Suprapubic skin (tissue), 4 donors: Measurements from ENCODE around the gene KIF5A. TPM values are rescaled to one million over a fixed set of nuclear protein-coding genes. Genes with fewer than 3 reads are reported as not detected.

Experiments used
- DNase-seq, 2 donors: peaks; one replicate each; pipeline ENCODE4 v3.0.0-alpha.2; 2019; ENCODE audit warnings: low spot score in 2 of 2
- H3K27ac ChIP-seq: fragments of 200-600 bp; sonication (generic); one replicate; pipeline ENCODE4 v1.5.1; 2019
- H3K27me3 ChIP-seq: fragments of 200-600 bp; sonication (generic); one replicate; pipeline ENCODE4 v1.5.1; 2019
- H3K36me3 ChIP-seq: fragments of 200-600 bp; sonication (generic); one replicate; pipeline ENCODE4 v1.5.1; 2019
- H3K4me1 ChIP-seq: fragments of 200-600 bp; sonication (generic); one replicate; pipeline ENCODE4 v1.5.1; 2019
- H3K4me3 ChIP-seq: fragments of 200-600 bp; sonication (generic); one replicate; pipeline ENCODE4 v1.5.1; 2019; ENCODE audit warnings: mild to moderate bottlenecking
- H3K9me3 ChIP-seq: fragments of 200-600 bp; sonication (generic); one replicate; pipeline ENCODE4 v1.5.1; 2019
- EP300 ChIP-seq: sonication (generic); formaldehyde crosslinking; IDR thresholded peaks from one replicate; pipeline ENCODE4 v1.6.1; 2017; ENCODE audit warnings: antibody characterized with exemption
- POLR2A ChIP-seq, 2 donors: fragments of 450-650 bp; IDR thresholded peaks; one replicate each; pipeline ENCODE4 v1.6.1; 2017; ENCODE audit warnings: antibody characterized with exemption in 2 of 2, mild to moderate bottlenecking in 2 of 2, moderate library complexity in 2 of 2
- POLR2AphosphoS5 ChIP-seq, 3 donors: sonication (generic); formaldehyde crosslinking; IDR thresholded peaks; one replicate each; pipeline ENCODE4 v1.6.1; 2017; ENCODE audit warnings: antibody characterized with exemption in 3 of 3
- WGBS: methylation state at CpG from one replicate; pipeline ENCODE4 v1.1.5; 2018; 5-methylcytosine and 5-hydroxymethylcytosine counted together
- total RNA-seq, 4 donors: library from RNA; depleted of rRNA; stranded (reverse); fragments of >200 nt; gene quantifications; one replicate each; pipeline ENCODE4 v1.1.0, GENCODE V29; 2016
- TF ChIP-seq, protein P1 (sequence below), 2 donors: fragments of 200-600 bp in 1 of 2; fragments of 450-650 bp in 1 of 2; sonication (generic) in 1 of 2; IDR thresholded peaks; one replicate each; pipeline ENCODE4 v1.5.1; 2016 to 2019; ENCODE audit warnings: antibody characterized with exemption in 2 of 2, mild to moderate bottlenecking in 1 of 2, moderate library complexity in 1 of 2

The KIF5A gene
- total RNA-seq, 4 donors from 2014 or later, result 0.08 to 0.23 TPM; not detected in 2

GRCh38 chr12:57612711-57613426, 63.0 kb downstream of the KIF5A start:
- H3K27ac ChIP-seq, result no peak overlapping the region
- H3K9me3 ChIP-seq, result no peaks in the 10 kb centered on the region
- H3K4me3 ChIP-seq, result no peak overlapping the region
- 92% methylated on average over 10 of the region's 10 CpGs for WGBS
- TF ChIP-seq, protein P1, sequence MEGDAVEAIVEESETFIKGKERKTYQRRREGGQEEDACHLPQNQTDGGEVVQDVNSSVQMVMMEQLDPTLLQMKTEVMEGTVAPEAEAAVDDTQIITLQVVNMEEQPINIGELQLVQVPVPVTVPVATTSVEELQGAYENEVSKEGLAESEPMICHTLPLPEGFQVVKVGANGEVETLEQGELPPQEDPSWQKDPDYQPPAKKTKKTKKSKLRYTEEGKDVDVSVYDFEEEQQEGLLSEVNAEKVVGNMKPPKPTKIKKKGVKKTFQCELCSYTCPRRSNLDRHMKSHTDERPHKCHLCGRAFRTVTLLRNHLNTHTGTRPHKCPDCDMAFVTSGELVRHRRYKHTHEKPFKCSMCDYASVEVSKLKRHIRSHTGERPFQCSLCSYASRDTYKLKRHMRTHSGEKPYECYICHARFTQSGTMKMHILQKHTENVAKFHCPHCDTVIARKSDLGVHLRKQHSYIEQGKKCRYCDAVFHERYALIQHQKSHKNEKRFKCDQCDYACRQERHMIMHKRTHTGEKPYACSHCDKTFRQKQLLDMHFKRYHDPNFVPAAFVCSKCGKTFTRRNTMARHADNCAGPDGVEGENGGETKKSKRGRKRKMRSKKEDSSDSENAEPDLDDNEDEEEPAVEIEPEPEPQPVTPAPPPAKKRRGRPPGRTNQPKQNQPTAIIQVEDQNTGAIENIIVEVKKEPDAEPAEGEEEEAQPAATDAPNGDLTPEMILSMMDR (IDR thresholded peaks at IDR 0.05), result no peak
- TF ChIP-seq POLR2A (IDR thresholded peaks at IDR 0.05) (no peak), POLR2AphosphoS5 (IDR thresholded peaks at IDR 0.05) (no peak), EP300 (no peak)
- peaks cover 2% of the 10 kb centered on the region for H3K36me3 ChIP-seq
- H3K4me1 ChIP-seq, result peaks cover 30% of the 10 kb centered on the region
- peak in 1 of 2 donors; percentile 40 for DNase-seq
- peaks cover 23% of the 10 kb centered on the region for H3K27me3 ChIP-seq

- Histone ChIP-seq H3K27ac (no peak overlapping the region), H3K27me3 (peaks cover 25% of the 10 kb centered on the region), H3K9me3 (no peaks in the 10 kb centered on the region), H3K4me1 (peaks cover 30% of the 10 kb centered on the region), H3K36me3 (peaks cover 2% of the 10 kb centered on the region), H3K4me3 (no peak overlapping the region)
- WGBS, result 88% methylated on average over 10 of the region's 10 CpGs
- TF ChIP-seq EP300 (no peak), POLR2A (IDR thresholded peaks at IDR 0.05) (no peak), POLR2AphosphoS5 (IDR thresholded peaks at IDR 0.05) (no peak)
- TF ChIP-seq, protein P1 (IDR thresholded peaks at IDR 0.05), result no peak
- DNase-seq, result peak in 1 of 2 donors; percentile 46
Measured at GRCh38 chr12:57613427-57614109, 63.7 kb downstream of the KIF5A start.

- Histone ChIP-seq H3K27me3 (peaks cover 31% of the 10 kb centered on the region), H3K4me1 (peaks cover 30% of the 10 kb centered on the region), H3K9me3 (no peaks in the 10 kb centered on the region), H3K4me3 (no peak overlapping the region), H3K27ac (no peak overlapping the region), H3K36me3 (peaks cover 2% of the 10 kb centered on the region)
- WGBS, result 49% methylated on average over 10 of the region's 14 CpGs
- TF ChIP-seq, protein P1 (IDR thresholded peaks at IDR 0.05), result no peak
- TF ChIP-seq POLR2A (IDR thresholded peaks at IDR 0.05) (no peak), POLR2AphosphoS5 (IDR thresholded peaks at IDR 0.05) (no peak), EP300 (no peak)
- DNase-seq, result peak in 1 of 2 donors; percentile 66
Measured at GRCh38 chr12:57614178-57614947, 64.5 kb downstream of the KIF5A start.

DNA sequence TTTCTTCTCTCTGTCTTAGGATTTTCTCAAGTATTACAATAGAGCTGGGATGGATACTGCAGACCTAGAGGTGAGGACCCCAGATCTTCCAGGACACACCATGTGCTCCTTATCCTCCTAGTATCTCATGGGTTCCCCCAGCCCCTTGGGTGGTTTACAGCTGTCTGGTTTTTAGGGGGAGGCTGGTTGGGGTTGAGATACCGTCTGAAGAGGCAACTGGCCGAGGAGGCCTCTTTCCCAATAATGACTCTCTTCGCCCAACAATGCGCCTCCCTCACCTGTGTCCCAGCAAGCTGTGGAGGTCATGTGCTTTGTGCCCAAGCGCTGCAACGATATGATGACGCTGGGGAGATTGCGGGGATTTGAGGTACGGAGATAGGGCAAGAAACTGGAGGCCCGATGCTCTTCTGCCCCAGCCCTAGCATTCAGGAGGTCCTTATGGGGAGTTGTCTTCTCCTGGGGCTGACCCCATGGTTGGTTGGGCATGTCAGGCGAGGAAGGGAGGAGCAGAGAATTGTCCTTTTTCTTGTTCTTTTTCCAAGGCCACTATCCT, 65.2 kb downstream of the KIF5A start:
- peak in 1 of 2 donors; percentile 48 for DNase-seq
- 81% methylated on average over 11 of the region's 11 CpGs for WGBS
- Histone ChIP-seq H3K27me3 (peaks cover 38% of the 10 kb centered on the region), H3K36me3 (peaks cover 2% of the 10 kb centered on the region), H3K27ac (no peak overlapping the region), H3K9me3 (no peaks in the 10 kb centered on the region), H3K4me1 (peaks cover 30% of the 10 kb centered on the region), H3K4me3 (no peak overlapping the region)
- TF ChIP-seq, protein P1 (IDR thresholded peaks at IDR 0.05), result no peak
- TF ChIP-seq EP300, result no peak
- no peak for TF ChIP-seq POLR2AphosphoS5 (IDR thresholded peaks at IDR 0.05)
- TF ChIP-seq POLR2A (IDR thresholded peaks at IDR 0.05), result no peak
